SU-DHL-6 (cell line): Measurements from ENCODE around the gene ZNF514.

Experiments used
- EZH2phosphoT487 ChIP-seq: fragments of 200-600 bp; sonication (generic), shearing (Covaris generic); conservative IDR thresholded peaks from 2 replicates; pipeline ENCODE4 v1.6.1; 2018; ENCODE audit warnings: mild to moderate bottlenecking, antibody characterized with exemption, low read length, moderate library complexity, mixed read lengths
- TF ChIP-seq, protein P1 (sequence below): fragments of 200-600 bp; sonication (generic); IDR thresholded peaks from one replicate; pipeline ENCODE4 v1.5.1; 2017; ENCODE audit warnings: antibody characterized with exemption, mild to moderate bottlenecking, low read length, moderate library complexity; ENCODE audit not compliant: insufficient read depth, poor library complexity, severe bottlenecking

DNA sequence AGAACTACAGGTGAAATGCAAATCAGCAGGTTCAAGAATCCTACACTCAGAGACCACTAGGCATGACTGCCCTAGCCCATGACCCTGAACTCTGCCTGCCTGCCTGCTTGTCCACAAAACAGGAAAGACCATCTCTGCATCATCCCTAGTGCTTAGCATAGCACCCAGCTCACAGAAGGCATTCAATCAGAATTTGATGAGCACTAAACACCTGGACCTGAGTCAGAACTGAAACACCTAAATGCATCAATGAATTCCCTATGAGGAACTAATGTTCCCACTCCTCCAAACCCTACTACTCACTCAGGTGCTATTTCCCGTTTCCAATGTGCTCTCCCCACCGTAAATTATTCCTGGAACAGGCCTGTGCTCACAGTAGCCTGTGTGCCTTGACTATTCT lies 59.7 kb downstream of the ZNF514 start:
- TF ChIP-seq, protein P1, sequence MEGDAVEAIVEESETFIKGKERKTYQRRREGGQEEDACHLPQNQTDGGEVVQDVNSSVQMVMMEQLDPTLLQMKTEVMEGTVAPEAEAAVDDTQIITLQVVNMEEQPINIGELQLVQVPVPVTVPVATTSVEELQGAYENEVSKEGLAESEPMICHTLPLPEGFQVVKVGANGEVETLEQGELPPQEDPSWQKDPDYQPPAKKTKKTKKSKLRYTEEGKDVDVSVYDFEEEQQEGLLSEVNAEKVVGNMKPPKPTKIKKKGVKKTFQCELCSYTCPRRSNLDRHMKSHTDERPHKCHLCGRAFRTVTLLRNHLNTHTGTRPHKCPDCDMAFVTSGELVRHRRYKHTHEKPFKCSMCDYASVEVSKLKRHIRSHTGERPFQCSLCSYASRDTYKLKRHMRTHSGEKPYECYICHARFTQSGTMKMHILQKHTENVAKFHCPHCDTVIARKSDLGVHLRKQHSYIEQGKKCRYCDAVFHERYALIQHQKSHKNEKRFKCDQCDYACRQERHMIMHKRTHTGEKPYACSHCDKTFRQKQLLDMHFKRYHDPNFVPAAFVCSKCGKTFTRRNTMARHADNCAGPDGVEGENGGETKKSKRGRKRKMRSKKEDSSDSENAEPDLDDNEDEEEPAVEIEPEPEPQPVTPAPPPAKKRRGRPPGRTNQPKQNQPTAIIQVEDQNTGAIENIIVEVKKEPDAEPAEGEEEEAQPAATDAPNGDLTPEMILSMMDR, result no peak
- TF ChIP-seq EZH2phosphoT487, result no peak
